Fibroblast of skin of right biceps (primary cell): ENCODE data around the gene APBB1IP.

ENCODE experiments used
- DNase-seq: peaks from one replicate; pipeline ENCODE4 v3.0.0-alpha.2; 2013

Gene APBB1IP

GRCh38 chr10:26509307-26509706 is 71.2 kb downstream of the APBB1IP start:
- no peak for DNase-seq

GRCh38 chr10:26513101-26513500 is 75.0 kb downstream of the APBB1IP start:
- no peak for DNase-seq

- no peak for DNase-seq
These were observed 78.5 kb downstream of the APBB1IP start for GRCh38 chr10:26516540-26517101.

- DNase-seq, result no peak
These were observed 79.2 kb downstream of the APBB1IP start for GRCh38 chr10:26517141-26517867.

GRCh38 chr10:26519803-26520202 is 81.7 kb downstream of the APBB1IP start:
- no peak for DNase-seq

GRCh38 chr10:26520575-26520974 is 82.4 kb downstream of the APBB1IP start:
- DNase-seq, result no peak

- DNase-seq, result no peak
These were observed 86.2 kb downstream of the APBB1IP start for GRCh38 chr10:26524161-26524896.

GRCh38 chr10:26525586-26525985 is 87.4 kb downstream of the APBB1IP start:
- no peak for DNase-seq

GRCh38 chr10:26527018-26527417 is 88.9 kb downstream of the APBB1IP start:
- DNase-seq, result no peak

GRCh38 chr10:26528048-26528447 is 89.9 kb downstream of the APBB1IP start:
- DNase-seq, result no peak

- DNase-seq, result no peak
These were observed 90.7 kb downstream of the APBB1IP start for GRCh38 chr10:26528715-26529393.

- no peak for DNase-seq
These were observed 96.2 kb downstream of the APBB1IP start for GRCh38 chr10:26534384-26534783.

GRCh38 chr10:26540601-26541000 is 102.5 kb downstream of the APBB1IP start:
- no peak for DNase-seq

GRCh38 chr10:26543567-26544306 is 105.6 kb downstream of the APBB1IP start:
- DNase-seq, result no peak

GRCh38 chr10:26544932-26545331 is 106.8 kb downstream of the APBB1IP start:
- no peak for DNase-seq

- no peak for DNase-seq
These were observed 112.8 kb downstream of the APBB1IP start for GRCh38 chr10:26550774-26551526.

- DNase-seq, result no peak
These were observed 116.1 kb downstream of the APBB1IP start for GRCh38 chr10:26554246-26554645.

GRCh38 chr10:26555719-26556368 is 117.7 kb downstream of the APBB1IP start:
- peak; percentile 60 for DNase-seq

GRCh38 chr10:26556748-26557640 is 118.9 kb downstream of the APBB1IP start:
- peak; percentile 33 for DNase-seq

- DNase-seq, result peak; percentile 25
These were observed 119.5 kb downstream of the APBB1IP start for GRCh38 chr10:26557641-26558014.
